ENCODE results near the gene LNPK. TPM values are rescaled to one million over a fixed set of nuclear protein-coding genes. Genes with fewer than 3 reads are reported as not detected.

The LNPK gene
- total and polyA plus RNA-seq, 2 donors: 9.4 to 93.1 TPM

- DNase-seq (ENCODE audit: extremely low spot score): no peak
- H3K4me1 ChIP-seq (ENCODE audit: insufficient read depth): no peaks in the 10 kb centered on the region
- H3K4me3 ChIP-seq (ENCODE audit: low read depth, low read length): no peak overlapping the region
- H3K27ac ChIP-seq (ENCODE audit: low read depth): no peak overlapping the region
- WGBS: 78% methylated on average over 3 of the region's 3 CpGs
- H3K36me3 ChIP-seq (ENCODE audit: insufficient read depth): no peaks in the 10 kb centered on the region
Measured at GRCh38 chr2:175877845-175878544, 124.1 kb downstream of the LNPK start.

GRCh38 chr2:175874291-175874690, 127.8 kb downstream of the LNPK start:
- Histone ChIP-seq H3K4me3 (ENCODE audit: low read depth, low read length) (no peak overlapping the region), H3K36me3 (ENCODE audit: insufficient read depth) (no peaks in the 10 kb centered on the region), H3K27ac (ENCODE audit: low read depth) (no peak overlapping the region), H3K4me1 (ENCODE audit: insufficient read depth) (no peaks in the 10 kb centered on the region)
- no peak for DNase-seq (ENCODE audit: extremely low spot score)
- WGBS: 77% methylated on average over 3 of the region's 3 CpGs

Other genes starting within 250 kb of the LNPK start
- 1.9 TPM for gene EVX2, start 81.7 kb upstream of the LNPK start, total RNA-seq
- 0.05 TPM for gene EVX2, start 81.7 kb upstream of the LNPK start, polyA plus RNA-seq
- 14.9 TPM for gene HOXD13, start 90.5 kb upstream of the LNPK start, total RNA-seq
- gene HOXD13, start 90.5 kb upstream of the LNPK start, polyA plus RNA-seq: 4.1 TPM
- gene HOXD12, start 97.5 kb upstream of the LNPK start, total RNA-seq: 2.2 TPM
- gene HOXD12, start 97.5 kb upstream of the LNPK start, polyA plus RNA-seq: 0.09 TPM
- gene HOXD11, start 105.0 kb upstream of the LNPK start, total RNA-seq: 6.0 TPM
- gene HOXD11, start 105.0 kb upstream of the LNPK start, polyA plus RNA-seq: 3.3 TPM
- 14.1 TPM for gene HOXD10, start 114.5 kb upstream of the LNPK start, total RNA-seq
- 4.1 TPM for gene HOXD10, start 114.5 kb upstream of the LNPK start, polyA plus RNA-seq
- 2.9 TPM for gene HOXD9, start 120.5 kb upstream of the LNPK start, total RNA-seq
- gene HOXD9, start 120.5 kb upstream of the LNPK start, polyA plus RNA-seq: 5.6 TPM
- gene HOXD8, start 127.4 kb upstream of the LNPK start, total RNA-seq: 12.3 TPM
- gene HOXD8, start 127.4 kb upstream of the LNPK start, polyA plus RNA-seq: 7.0 TPM
- 4.0 TPM for gene HOXD4, start 149.3 kb upstream of the LNPK start, total RNA-seq
- 2.0 TPM for gene HOXD4, start 149.3 kb upstream of the LNPK start, polyA plus RNA-seq
- 5.2 TPM for gene HOXD3, start 155.0 kb upstream of the LNPK start, total RNA-seq
- gene HOXD3, start 155.0 kb upstream of the LNPK start, polyA plus RNA-seq: 1.6 TPM
- 0.90 TPM for gene HOXD1, start 186.4 kb upstream of the LNPK start, total RNA-seq
- 1.4 TPM for gene HOXD1, start 186.4 kb upstream of the LNPK start, polyA plus RNA-seq

Data from urinary bladder (tissue), 4 donors.